Sigmoid colon (tissue), 7 donors: ENCODE data around the gene ASIC5. TPM values are rescaled to one million over a fixed set of nuclear protein-coding genes. Genes with fewer than 3 reads are reported as not detected.
"Not testable (repeated sequence)": the region's sequence is repeated elsewhere in the genome, so short reads cannot be mapped to it uniquely, and the experiment has no call there.

Source experiments
- DNase-seq: peaks from one replicate; pipeline ENCODE4 v3.0.0-alpha.2; 2019
- H3K27ac ChIP-seq, 4 donors: fragments of 200-600 bp; sonication (generic); one replicate each; pipeline ENCODE4 v1.5.1; 2016 to 2019; ENCODE audit warnings: mild to moderate bottlenecking in 1 of 4
- H3K27me3 ChIP-seq, 3 donors: fragments of 200-600 bp; sonication (generic); one replicate each; pipeline ENCODE4 v1.5.1; 2019; ENCODE audit warnings: mild to moderate bottlenecking in 1 of 3
- H3K36me3 ChIP-seq, 4 donors: fragments of 200-600 bp; sonication (generic); one replicate each; pipeline ENCODE4 v1.5.1; 2016 to 2019
- H3K4me1 ChIP-seq, 4 donors: fragments of 200-600 bp; sonication (generic); one replicate each; pipeline ENCODE4 v1.5.1; 2017 to 2019
- H3K4me3 ChIP-seq, 4 donors: fragments of 200-600 bp; sonication (generic); one replicate each; pipeline ENCODE4 v1.5.1; 2017 to 2019; ENCODE audit warnings: mild to moderate bottlenecking in 2 of 4, moderate library complexity in 1 of 4
- H3K9me3 ChIP-seq, 4 donors: fragments of 200-600 bp in 3 of 4; sonication (generic) in 3 of 4; one replicate each; pipeline versions ENCODE4 v1.5.1 to v1.6.1; 2013 to 2019
- CTCF ChIP-seq, 4 experiments: fragments of 450-650 bp in 3 of 4; fragments of 200-600 bp in 1 of 4; IDR thresholded peaks; one replicate each; pipeline ENCODE4 v1.5.1; 2016 to 2019; ENCODE audit warnings: antibody characterized with exemption in 4 of 4, mild to moderate bottlenecking in 3 of 4, moderate library complexity in 2 of 4
- EP300 ChIP-seq, 4 donors: sonication (generic); formaldehyde crosslinking; IDR thresholded peaks; one replicate each; pipeline ENCODE4 v1.6.1; 2017; ENCODE audit warnings: antibody characterized with exemption in 4 of 4
- POLR2A ChIP-seq, 2 donors: fragments of 450-650 bp; IDR thresholded peaks; one replicate each; pipeline ENCODE4 v1.6.1; 2016; ENCODE audit warnings: antibody characterized with exemption in 2 of 2, mild to moderate bottlenecking in 2 of 2, moderate library complexity in 2 of 2
- POLR2AphosphoS5 ChIP-seq, 4 donors: sonication (generic); formaldehyde crosslinking; IDR thresholded peaks; one replicate each; pipeline ENCODE4 v1.6.1; 2017; ENCODE audit warnings: antibody characterized with exemption in 4 of 4
- WGBS, 2 donors: extraction: QIAGEN DNeasy Blood & Tissue Kit; methylation state at CpG; one replicate each; pipeline ENCODE4 v1.1.7; 2013; 5-methylcytosine and 5-hydroxymethylcytosine counted together
- intact Hi-C: fragments of 100-400 bp; cut with DNase I; formaldehyde crosslinking; loops from one replicate; pipeline ENCODE4 v1.15.1; 2023
- polyA plus RNA-seq, 3 donors: library from polyadenylated mRNA; stranded (reverse); fragments of 200-250 nt; gene quantifications; one replicate each; pipeline ENCODE4 v1.2.3, GENCODE V29; 2013
- total RNA-seq, 4 donors: library from RNA; depleted of rRNA; stranded (reverse); fragments of >200 nt; gene quantifications; one replicate each; pipeline ENCODE4 v1.1.0, GENCODE V29; 2016
- donor health status: healthy with polysubstance abuse.
- donor health status: Bipolar disorder and iron deficiency.
- donor health status: healthy.

ASIC5 gene
- total and polyA plus RNA-seq, 7 donors, result not detected

DNA sequence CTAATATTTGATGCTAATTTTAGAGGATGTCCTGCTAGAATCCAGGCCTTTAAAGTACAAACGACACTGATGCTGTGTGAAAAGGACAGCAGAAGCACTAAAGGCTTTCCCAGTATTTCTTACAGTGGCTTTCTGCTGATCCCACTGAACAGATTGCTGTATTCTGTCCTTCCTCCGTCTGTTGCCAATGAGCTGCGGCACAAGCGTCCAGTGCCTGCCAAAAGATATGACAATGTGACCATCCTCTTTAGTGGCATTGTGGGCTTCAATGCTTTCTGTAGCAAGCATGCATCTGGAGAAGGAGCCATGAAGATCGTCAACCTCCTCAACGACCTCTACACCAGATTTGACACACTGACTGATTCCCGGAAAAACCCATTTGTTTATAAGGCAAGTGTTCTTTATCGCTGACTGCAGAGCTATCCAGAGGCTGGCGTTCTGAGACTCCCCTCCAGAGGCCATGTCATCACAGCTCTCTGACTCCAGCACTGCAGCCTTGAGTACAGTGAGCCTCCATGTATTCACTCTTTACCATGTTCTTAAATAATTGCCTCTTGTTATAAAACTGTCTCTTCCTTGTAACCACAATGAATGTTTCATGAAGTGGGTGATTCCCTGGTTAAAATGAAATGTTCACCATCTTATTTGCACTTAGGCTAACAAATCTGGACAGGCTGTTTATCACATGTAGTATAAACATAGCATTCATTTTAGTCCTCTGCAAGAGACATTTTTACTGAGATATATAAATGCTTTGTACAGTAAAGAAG, 63.7 kb downstream of the ASIC5 start:
- H3K9me3 ChIP-seq, result no peaks in the 10 kb centered on the region
- TF ChIP-seq POLR2A (IDR thresholded peaks at IDR 0.05) (no peak), POLR2AphosphoS5 (IDR thresholded peaks at IDR 0.05) (peak in 1 of 4 donors; percentile 35), EP300 (IDR thresholded peaks at IDR 0.05) (no peak), CTCF (IDR thresholded peaks at IDR 0.05) (no peak)
- H3K27me3 ChIP-seq, result no peaks in the 10 kb centered on the region
- DNase-seq, result peak; percentile 70
- WGBS, 2 donors, result 72 to 74% methylated on average over 9 of the region's 9 CpGs
- intact Hi-C loops, result no loop called here
- H3K4me1 ChIP-seq, result peaks cover 0 to 84% (median 58%) of the 10 kb centered on the region in 4 donors
- H3K27ac ChIP-seq, result peak overlapping the region in 3 of 4 donors; percentile 68 to 75 (median 69)
- no peak overlapping the region for H3K4me3 ChIP-seq
- peaks cover 0 to 21% (median 3%) of the 10 kb centered on the region in 4 donors for H3K36me3 ChIP-seq

- no peak for DNase-seq
- Histone ChIP-seq H3K9me3 (no peaks in the 10 kb centered on the region), H3K27ac (peak overlapping the region in 3 of 4 donors; percentile 68 to 75 (median 69)), H3K4me1 (peaks cover 0 to 69% (median 43%) of the 10 kb centered on the region in 4 donors), H3K4me3 (no peak overlapping the region), H3K27me3 (no peaks in the 10 kb centered on the region), H3K36me3 (peaks cover under 1 to 37% (median 5%) of the 10 kb centered on the region in 4 donors)
- intact Hi-C loops, result no loop called here
- 68 to 82% methylated on average over 7 of the region's 7 CpGs for WGBS, 2 donors
- TF ChIP-seq POLR2AphosphoS5 (IDR thresholded peaks at IDR 0.05) (no peak), EP300 (IDR thresholded peaks at IDR 0.05) (no peak), CTCF (IDR thresholded peaks at IDR 0.05) (no peak), POLR2A (IDR thresholded peaks at IDR 0.05) (no peak)
Observed at GRCh38 chr4:155800685-155801343, 65.3 kb downstream of the ASIC5 start.

- no peaks in the 10 kb centered on the region for H3K27me3 ChIP-seq
- H3K27ac ChIP-seq, result peak overlapping the region; percentile 36 to 75 (median 54)
- peaks cover 1 to 40% (median 5%) of the 10 kb centered on the region in 4 donors for H3K36me3 ChIP-seq
- H3K4me1 ChIP-seq, result peaks cover 0 to 59% (median 36%) of the 10 kb centered on the region in 4 donors
- TF ChIP-seq CTCF (IDR thresholded peaks at IDR 0.05) (no peak), EP300 (IDR thresholded peaks at IDR 0.05) (no peak), POLR2AphosphoS5 (IDR thresholded peaks at IDR 0.05) (no peak), POLR2A (IDR thresholded peaks at IDR 0.05) (no peak)
- WGBS, 2 donors, result 86% methylated on average over 8 of the region's 8 CpGs
- no peak overlapping the region for H3K4me3 ChIP-seq
- no peak for DNase-seq
- intact Hi-C loops, result no loop called here
- no peaks in the 10 kb centered on the region for H3K9me3 ChIP-seq
Observed at GRCh38 chr4:155799794-155800123, 66.3 kb downstream of the ASIC5 start.

DNA sequence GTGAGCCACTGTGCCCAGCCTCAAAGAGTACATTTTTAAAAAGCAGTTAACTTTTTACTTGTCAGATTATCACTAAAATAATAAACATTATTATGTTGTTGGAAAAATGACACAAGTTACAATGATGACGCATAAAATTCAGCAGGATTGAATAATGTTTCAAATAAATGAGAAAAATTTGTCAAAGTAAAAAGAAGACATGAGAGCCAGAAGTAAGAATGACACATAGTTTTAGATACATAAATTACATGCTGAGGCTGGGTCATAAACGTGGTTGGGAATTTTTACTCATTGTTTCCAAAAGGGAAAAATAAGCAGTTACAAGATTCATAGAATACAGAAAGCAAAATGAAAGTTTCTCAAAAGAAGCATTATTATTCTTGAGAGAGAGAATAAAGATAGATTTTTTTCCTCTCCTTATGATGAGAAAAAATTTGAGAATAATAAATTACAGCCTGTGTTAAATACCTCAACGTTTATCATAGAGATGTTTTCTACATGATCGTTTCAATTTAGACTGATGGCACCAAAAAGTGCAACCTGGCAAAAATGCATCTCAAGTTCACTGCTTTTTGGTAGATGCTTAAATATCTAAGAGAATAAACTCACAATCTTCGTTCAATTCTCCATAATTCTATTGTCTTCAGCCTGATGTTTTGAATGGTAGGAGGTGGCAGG, 66.8 kb downstream of the ASIC5 start:
- no peak for DNase-seq
- 71 to 75% methylated on average over 5 of the region's 5 CpGs for WGBS, 2 donors
- Histone ChIP-seq H3K27ac (peak overlapping the region; percentile 36 to 75 (median 54)), H3K36me3 (peaks cover 0 to 40% (median 5%) of the 10 kb centered on the region in 4 donors), H3K4me1 (peaks cover 0 to 56% (median 36%) of the 10 kb centered on the region in 4 donors), H3K9me3 (no peaks in the 10 kb centered on the region), H3K27me3 (no peaks in the 10 kb centered on the region), H3K4me3 (no peak overlapping the region)
- intact Hi-C loops, result no loop called here
- no peak for TF ChIP-seq CTCF (IDR thresholded peaks at IDR 0.05)
- TF ChIP-seq EP300 (IDR thresholded peaks at IDR 0.05), result no peak
- peak in 1 of 4 donors; percentile 9 for TF ChIP-seq POLR2AphosphoS5 (IDR thresholded peaks at IDR 0.05)
- TF ChIP-seq POLR2A (IDR thresholded peaks at IDR 0.05), result no peak

GRCh38 chr4:155797581-155797980, 68.5 kb downstream of the ASIC5 start:
- H3K4me3 ChIP-seq, intact Hi-C loops, H3K27me3 ChIP-seq, H3K9me3 ChIP-seq, DNase-seq, H3K27ac ChIP-seq: not testable (repeated sequence)
- Histone ChIP-seq H3K36me3 (peaks cover 4 to 49% (median 5%) of the 10 kb centered on the region in 4 donors), H3K4me1 (peaks cover 0 to 40% (median 31%) of the 10 kb centered on the region in 4 donors)
- 93 to 95% methylated on average over 4 of the region's 4 CpGs for WGBS, 2 donors
